Choroid plexus epithelial cell (primary cell): ENCODE measurements around the gene KLHL22.

Experiments
- DNase-seq: peaks from one replicate; pipeline ENCODE4 v3.0.0-alpha.2; 2010; ENCODE audit warnings: low read depth
- H3K4me3 ChIP-seq: 2 replicates; pipeline ENCODE4 v1.5.1; 2011; ENCODE audit warnings: low read depth, mild to moderate bottlenecking, control low read depth, low read length, moderate library complexity
- TF ChIP-seq, protein P1 (sequence below): conservative IDR thresholded peaks from 2 replicates; pipeline ENCODE4 v1.5.1; 2011; ENCODE audit warnings: low read depth, mild to moderate bottlenecking, control low read depth, inconsistent platforms, low read length, moderate library complexity

Gene KLHL22

DNA sequence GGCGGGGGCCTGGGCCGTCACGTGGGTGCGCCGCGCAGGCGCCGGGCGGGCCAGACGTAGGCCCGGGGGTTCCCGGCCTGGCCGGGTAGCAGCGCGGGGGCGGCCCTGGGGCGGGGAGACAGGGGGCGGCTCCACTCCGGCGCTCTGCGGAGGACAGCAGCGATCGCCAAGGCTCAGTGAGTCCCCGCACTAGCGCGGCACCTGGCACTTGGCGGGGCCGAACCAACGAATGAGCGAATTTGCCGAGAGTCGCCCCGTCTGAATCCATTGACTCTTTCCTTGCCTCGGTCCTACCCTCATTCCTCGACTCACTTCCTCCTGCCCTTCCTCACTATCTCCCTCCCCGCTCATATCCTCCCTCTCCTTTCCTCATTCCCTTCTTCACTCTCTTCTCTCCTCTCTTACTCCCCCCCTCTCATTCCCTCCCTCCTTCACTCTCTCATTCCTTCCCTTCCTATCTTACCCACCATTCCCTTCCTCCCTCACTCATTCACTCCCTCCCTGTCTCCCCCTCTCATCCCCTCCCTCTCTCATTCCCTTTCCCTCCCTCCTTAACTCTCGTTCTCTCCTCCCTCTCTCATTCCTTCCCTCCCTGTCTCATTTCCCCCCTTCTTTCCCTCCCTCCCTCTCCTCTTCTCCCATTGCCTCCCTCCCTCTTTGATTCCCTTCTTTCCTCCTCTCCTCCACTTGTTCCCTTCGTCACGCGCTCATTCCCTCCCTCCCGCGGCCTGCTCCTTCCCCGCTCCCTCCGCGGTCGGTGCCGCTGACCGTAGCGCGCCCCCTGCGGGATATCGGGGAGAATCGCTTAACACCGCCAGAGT, 476 bp upstream of the KLHL22 start:
- DNase-seq: peak; percentile 91
- TF ChIP-seq, protein P1, sequence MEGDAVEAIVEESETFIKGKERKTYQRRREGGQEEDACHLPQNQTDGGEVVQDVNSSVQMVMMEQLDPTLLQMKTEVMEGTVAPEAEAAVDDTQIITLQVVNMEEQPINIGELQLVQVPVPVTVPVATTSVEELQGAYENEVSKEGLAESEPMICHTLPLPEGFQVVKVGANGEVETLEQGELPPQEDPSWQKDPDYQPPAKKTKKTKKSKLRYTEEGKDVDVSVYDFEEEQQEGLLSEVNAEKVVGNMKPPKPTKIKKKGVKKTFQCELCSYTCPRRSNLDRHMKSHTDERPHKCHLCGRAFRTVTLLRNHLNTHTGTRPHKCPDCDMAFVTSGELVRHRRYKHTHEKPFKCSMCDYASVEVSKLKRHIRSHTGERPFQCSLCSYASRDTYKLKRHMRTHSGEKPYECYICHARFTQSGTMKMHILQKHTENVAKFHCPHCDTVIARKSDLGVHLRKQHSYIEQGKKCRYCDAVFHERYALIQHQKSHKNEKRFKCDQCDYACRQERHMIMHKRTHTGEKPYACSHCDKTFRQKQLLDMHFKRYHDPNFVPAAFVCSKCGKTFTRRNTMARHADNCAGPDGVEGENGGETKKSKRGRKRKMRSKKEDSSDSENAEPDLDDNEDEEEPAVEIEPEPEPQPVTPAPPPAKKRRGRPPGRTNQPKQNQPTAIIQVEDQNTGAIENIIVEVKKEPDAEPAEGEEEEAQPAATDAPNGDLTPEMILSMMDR: peak; percentile 93
- peak overlapping the region; percentile 75 for H3K4me3 ChIP-seq

DNA sequence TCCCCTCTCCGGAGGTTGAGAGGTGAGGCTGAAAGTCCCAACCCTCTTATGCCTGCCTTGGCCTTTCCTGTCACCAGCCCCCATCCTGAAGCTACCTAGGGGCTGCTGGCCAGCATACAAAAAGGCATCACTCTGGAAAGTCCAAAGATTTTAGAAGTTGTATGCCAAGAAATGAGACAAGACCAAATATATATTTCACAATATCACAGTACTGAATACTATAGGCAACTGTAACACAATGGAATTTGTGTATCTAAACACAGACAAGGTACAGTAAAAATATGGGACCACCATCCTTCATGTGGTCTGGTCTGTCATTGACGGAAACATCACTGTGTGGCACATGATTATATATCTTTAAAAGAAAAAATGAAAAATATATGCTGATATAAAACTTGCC, 4.2 kb downstream of the KLHL22 start:
- no peak for DNase-seq
- H3K4me3 ChIP-seq: no peak overlapping the region
- TF ChIP-seq, protein P1: no peak

DNA sequence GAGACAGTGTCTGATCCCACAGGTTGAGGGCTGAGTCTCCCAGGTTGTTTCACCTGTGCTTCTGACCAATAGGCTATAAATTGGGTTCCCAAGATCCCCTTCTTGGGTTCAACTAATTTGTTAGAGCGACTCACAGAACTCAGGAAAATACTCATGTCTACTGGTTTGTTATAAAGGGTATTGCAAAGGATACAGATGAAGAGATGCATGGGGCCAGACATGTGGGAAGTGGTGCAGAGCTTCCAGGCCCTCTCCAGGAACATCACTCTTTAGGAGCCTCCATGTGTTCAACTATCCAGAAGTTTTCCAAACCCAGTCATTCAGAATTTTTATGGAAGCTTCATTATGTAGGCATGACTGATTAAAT, 4.7 kb downstream of the KLHL22 start:
- no peak overlapping the region for H3K4me3 ChIP-seq
- TF ChIP-seq, protein P1: no peak
- no peak for DNase-seq

DNA sequence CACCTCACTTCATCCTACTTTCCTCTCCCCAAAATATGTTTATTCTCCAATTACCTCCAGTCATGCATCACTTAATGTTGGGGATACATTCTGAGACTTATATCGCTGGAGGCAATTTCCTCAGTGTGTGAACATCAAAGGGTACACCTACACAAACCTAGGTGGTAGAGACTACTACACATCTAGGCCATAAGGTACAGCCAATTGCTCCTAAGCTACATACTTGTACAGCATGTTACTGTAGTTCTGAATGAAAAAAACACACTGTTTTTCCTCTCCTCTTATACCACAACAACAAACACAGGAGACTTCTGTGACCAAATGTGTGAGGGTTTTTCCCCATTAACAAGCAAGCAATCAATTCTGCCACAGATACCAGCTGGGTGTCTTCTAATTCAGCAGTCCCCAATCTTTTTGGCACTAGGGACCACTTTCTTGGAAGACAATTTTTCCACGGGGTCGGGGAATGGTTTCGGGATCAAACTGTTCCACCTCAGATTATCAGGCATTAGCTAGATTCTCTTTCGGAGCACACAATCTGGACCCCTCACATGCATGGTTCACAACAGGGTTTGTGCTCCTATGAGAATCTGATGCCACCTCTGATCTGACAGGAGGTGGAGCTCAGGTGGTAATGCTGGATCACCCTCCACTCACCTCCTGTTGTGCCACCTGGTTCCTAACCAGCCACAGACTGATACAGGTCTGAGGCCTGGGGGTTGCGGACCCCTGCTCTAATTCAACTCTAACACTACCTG, 5.2 kb downstream of the KLHL22 start:
- TF ChIP-seq, protein P1: no peak
- DNase-seq: no peak
- H3K4me3 ChIP-seq: no peak overlapping the region

DNA sequence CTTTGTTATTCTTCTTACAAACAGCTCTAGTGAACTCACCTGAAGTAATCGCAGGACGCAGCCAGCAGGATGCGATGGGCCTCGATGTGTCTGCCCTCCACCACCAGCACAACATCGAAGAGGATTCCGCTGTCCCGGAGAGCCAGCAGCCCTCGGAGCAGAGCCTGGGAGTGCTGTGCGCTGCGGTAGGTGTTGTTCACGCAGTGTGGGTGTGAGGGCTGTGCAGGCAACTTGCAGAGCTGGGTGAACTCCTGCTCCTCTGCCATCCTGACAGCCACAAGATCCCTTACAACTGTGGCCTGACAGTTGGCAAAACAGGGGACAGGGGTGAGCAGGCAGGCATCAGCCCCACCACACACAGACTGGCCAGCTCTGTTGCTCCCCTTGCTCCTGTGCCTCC, 6.6 kb downstream of the KLHL22 start:
- TF ChIP-seq, protein P1: no peak
- no peak overlapping the region for H3K4me3 ChIP-seq
- DNase-seq: no peak

DNA sequence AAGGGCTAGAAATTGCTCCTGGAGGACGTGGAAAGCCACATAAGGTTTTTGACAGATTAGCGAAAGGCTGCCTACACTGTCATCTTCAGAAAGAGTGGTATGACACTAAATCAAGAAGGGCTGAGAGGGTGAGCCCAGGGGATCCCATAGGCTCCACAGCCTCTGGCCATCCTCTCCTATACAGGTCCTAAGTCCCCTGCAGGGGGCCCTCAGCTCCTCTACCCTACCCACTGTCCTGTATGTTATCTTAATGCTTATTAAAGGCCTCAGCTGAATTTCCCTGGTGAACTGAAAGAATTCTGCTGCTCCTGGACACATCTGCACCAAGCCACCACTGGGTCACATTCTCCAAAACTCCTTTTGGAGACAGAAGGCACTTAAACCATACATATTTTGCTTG, 7.9 kb downstream of the KLHL22 start:
- no peak overlapping the region for H3K4me3 ChIP-seq
- TF ChIP-seq, protein P1: no peak
- DNase-seq: no peak

DNA sequence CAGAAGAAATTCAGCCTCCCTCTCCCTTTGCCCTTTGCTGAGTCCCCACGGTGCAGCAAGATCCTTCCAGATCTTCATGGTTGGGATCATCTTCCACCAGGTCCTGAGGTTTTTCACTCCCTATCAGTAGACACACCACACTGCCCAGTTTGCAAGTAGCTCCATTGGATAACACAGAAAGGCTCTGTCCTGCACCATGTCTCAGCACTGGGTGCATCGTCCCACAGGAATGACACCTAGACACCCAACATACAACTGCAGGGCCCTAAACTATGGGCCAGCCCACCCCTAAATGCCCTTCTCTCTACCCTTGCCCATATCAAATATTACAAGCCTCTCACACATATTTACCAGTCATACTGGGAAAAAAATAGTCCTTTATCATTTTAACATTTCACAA, 9.4 kb downstream of the KLHL22 start:
- no peak for DNase-seq
- no peak overlapping the region for H3K4me3 ChIP-seq
- TF ChIP-seq, protein P1: no peak
